Uterus (tissue), 2 donors: ENCODE measurements around the gene LRRD1.

Source experiments
- POLR2A ChIP-seq, 2 donors: fragments of 450-650 bp; IDR thresholded peaks; one replicate each; pipeline ENCODE4 v1.6.1; 2016; ENCODE audit warnings: antibody characterized with exemption in 2 of 2, mild to moderate bottlenecking in 1 of 2, moderate library complexity in 1 of 2
- TF ChIP-seq, protein P1 (sequence below), 4 experiments: fragments of 200-600 bp in 2 of 4; fragments of 450-650 bp in 2 of 4; sonication (generic) in 2 of 4; IDR thresholded peaks; one replicate each; pipeline ENCODE4 v1.5.1; 2016 to 2019; ENCODE audit warnings: antibody characterized with exemption in 4 of 4, mild to moderate bottlenecking in 2 of 4, moderate library complexity in 1 of 4

- TF ChIP-seq, protein P1, sequence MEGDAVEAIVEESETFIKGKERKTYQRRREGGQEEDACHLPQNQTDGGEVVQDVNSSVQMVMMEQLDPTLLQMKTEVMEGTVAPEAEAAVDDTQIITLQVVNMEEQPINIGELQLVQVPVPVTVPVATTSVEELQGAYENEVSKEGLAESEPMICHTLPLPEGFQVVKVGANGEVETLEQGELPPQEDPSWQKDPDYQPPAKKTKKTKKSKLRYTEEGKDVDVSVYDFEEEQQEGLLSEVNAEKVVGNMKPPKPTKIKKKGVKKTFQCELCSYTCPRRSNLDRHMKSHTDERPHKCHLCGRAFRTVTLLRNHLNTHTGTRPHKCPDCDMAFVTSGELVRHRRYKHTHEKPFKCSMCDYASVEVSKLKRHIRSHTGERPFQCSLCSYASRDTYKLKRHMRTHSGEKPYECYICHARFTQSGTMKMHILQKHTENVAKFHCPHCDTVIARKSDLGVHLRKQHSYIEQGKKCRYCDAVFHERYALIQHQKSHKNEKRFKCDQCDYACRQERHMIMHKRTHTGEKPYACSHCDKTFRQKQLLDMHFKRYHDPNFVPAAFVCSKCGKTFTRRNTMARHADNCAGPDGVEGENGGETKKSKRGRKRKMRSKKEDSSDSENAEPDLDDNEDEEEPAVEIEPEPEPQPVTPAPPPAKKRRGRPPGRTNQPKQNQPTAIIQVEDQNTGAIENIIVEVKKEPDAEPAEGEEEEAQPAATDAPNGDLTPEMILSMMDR (IDR thresholded peaks at IDR 0.05), result peak in 2 of 4 experiments; percentile 7 to 21
- peak; percentile 59 to 73 for TF ChIP-seq POLR2A (IDR thresholded peaks at IDR 0.05)
Measured at GRCh38 chr7:92134271-92135051, 44.5 kb downstream of the LRRD1 start, which contains the start of gene CYP51A1.
